HK-2 (cell line): ENCODE measurements around the gene SPDYE6.
"Not testable (repeated sequence)": the region's sequence is repeated elsewhere in the genome, so short reads cannot be mapped to it uniquely, and the experiment has no call there.

Experiments
- DNase-seq: peaks from one replicate; pipeline ENCODE4 v3.0.0-alpha.2; 2018; ENCODE audit not compliant: unreplicated experiment

SPDYE6 gene, protein sequence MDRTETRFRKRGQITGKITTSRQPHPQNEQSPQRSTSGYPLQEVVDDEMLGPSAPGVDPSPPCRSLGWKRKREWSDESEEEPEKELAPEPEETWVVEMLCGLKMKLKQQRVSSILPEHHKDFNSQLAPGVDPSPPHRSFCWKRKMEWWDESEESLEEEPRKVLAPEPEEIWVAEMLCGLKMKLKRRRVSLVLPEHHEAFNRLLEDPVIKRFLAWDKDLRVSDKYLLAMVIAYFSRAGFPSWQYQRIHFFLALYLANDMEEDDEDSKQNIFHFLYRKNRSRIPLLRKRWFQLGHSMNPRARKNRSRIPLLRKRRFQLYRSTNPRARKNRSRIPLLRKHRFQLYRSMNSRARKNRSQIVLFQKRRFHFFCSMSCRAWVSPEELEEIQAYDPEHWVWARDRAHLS

GRCh38 chr7:102356344-102356743 lies at the start of gene SPDYE6:
Gene SPDYE6 (minus strand): TSS chr7:102356444. CDS start chr7:102356023, 421 bp downstream.
- not testable (repeated sequence) for DNase-seq

DNA sequence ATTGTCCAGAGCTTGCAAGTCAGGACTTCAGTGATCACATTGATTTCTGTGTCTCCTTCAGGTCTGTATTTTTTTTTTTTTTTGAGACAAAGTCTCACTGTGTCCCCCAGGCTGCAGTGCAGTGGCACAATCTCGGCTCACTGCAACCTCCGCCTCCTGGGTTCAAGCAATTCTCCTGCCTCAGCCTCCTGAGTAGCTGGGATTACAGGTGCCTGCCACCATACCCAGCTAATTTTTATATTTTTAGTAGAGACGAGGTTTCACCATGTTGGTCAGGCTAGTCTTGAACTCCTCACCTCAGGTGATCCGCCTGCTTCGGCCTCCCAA lies 48.6 kb upstream of the SPDYE6 start:
- DNase-seq, result not testable (repeated sequence)

- DNase-seq, result peak; percentile 52
Measured at GRCh38 chr7:102404005-102404861, 48.0 kb upstream of the SPDYE6 start.

- no peak for DNase-seq
Measured at GRCh38 chr7:102403563-102403962, 47.3 kb upstream of the SPDYE6 start.

DNA sequence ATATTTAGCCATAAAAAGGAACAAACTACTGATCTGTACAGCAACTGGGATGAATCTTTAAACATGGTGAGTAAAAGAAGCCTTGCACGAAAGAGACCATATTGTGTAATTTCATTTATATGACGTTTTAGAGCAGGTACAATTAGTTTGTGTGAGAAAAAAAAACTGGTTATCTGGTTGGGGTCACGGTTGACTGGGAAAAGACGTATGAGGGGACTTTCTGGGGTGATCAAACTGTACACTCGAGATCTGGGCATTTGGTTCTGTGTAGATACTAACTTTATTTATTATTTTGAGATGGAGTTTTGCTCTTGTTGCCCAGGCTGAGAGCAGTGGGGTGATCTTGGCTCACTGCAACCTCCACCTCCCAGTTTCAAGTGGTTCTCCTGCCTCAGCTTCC lies 44.1 kb upstream of the SPDYE6 start:
- no peak for DNase-seq

DNA sequence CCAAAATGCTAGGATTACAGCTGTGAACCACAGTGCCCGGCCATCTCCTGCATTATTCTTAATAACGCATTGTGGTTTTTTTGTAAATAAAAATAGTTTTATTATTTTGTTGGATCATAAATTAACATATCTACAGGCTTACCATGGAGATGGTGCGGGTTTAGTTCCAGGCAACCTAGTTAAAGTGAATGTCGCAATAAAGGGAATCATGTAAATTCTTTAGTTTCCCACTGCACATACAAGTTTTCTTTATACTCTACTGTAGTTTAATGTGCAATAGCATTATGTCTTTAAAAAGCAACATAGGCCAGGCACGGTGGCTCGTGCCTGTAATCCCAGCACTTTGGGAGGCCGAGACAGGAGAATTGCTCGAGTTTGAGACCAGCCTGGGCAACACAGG lies 42.3 kb upstream of the SPDYE6 start:
- no peak for DNase-seq

GRCh38 chr7:102396710-102397019 lies 40.4 kb upstream of the SPDYE6 start:
- DNase-seq, result no peak

- DNase-seq, result peak; percentile 89
Measured at GRCh38 chr7:102395873-102396709, 39.8 kb upstream of the SPDYE6 start, which contains the start of gene PRKRIP1. Gene PRKRIP1 (plus strand): TSS chr7:102396363. CDS start chr7:102396412, 49 bp downstream.

DNA sequence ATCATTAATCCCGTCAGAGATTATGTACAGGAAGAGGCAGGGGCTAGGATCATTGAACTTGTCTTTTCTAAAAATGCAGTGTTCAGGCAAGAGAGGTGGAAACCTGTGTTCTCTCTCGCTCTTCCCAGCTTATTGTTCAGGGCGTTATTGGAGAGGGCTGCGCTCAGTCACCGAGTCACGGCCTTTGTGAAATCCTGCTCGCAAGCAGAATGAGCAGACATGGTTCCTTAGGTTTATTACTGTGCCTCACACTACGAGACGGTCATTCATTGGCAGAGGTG lies 39.3 kb upstream of the SPDYE6 start:
- DNase-seq, result no peak

- no peak for DNase-seq
Measured at GRCh38 chr7:102393467-102393866, 37.2 kb upstream of the SPDYE6 start.

DNA sequence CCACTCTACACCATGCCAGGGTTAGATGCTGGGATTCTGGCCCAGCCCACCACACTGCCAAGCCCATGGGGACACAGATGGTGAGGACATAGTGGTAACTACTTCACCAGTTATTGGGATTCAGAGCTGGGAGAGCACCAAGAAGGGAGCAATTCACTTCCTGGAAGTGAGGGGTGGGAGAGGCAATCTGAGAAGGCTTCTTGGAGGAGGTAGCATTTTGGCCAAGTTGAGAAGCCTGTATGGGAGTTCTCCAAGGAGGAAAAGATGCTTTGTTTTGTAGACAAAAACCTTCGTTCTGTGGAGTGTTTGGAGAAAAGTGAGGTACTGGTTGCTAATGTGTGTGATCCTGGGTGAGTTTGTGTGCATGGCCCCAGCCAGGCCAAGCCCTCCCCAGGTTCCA lies 36.1 kb upstream of the SPDYE6 start:
- no peak for DNase-seq

DNA sequence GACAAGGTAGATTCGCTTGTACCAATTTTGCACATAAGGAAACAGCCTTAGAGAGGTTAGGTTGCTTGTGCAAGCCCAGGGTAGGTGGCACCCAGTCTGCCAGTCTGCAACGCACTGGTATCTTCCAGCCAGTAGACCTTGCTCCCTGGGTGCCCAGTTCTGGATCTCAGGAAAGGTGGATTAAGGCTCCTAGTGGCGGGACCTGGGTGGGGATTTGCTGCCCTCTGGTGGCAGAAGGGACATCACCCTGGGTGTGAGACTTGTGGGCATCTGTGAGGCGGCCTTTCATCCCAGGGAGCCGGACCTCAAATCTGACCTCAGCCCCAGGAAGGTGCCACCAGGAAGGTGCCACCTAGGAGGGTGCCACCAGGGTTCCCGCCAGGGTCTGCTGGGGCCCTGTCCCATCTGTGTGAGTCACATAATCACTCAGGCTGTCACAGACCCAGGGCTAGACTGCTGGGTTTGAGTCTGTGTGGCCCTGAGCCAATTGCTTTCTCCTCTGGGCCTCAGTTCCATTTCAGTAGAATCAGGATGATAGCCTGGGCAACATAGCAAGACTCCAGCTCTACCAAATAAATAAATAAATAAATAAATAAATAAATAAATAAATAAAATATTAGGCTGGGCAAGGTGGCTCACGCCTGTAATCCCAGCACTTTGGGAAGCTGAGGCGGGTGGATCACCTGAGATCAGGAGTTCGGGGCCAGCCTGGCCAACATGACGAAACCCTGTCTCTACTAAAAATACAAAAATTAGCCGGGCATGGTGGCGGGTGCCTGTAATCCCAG lies 34.6 kb upstream of the SPDYE6 start:
- peak; percentile 88 for DNase-seq

DNA sequence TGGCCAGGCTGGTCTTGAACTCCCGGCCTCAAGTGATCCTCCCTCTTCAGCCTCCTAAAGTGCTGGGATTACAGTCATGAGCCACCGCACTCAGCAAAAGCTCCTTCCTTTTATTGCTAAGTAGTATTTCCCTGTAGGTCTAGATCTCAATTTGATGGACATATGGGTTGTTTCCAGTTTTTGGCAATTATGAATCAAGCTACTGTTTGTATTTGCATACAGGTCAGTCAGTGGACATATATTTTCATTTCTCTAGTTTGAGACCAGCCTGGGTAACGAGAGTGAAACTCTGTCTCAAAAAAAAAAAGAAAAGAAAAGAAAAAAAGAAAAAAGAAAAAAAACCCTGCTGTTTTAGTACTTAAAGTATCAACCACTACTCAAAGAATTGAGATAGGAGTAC lies 33.6 kb upstream of the SPDYE6 start:
- DNase-seq, result no peak

- DNase-seq, result no peak
Measured at GRCh38 chr7:102387064-102387463, 30.8 kb upstream of the SPDYE6 start.

GRCh38 chr7:102381696-102382425 lies 25.6 kb upstream of the SPDYE6 start:
- DNase-seq, result not testable (repeated sequence)

DNA sequence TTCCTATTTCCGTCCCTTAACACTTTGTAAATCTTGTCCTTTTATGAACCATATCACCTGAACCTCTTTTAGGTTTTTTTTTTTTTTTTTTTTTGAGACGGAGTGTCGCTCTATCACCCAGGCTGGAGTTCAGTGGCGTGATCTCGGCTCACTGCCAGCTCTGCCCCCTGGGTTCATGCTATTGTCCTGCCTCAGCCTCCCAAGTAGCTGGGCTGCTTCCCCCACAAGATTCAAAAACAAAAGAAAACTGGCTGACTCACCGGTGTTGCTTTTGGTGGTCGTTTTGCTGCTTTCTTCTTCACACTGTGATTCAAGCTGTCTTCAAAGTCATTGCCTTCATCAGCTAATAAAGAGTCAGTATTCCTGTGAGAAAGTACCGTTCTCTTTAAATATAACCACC lies 24.6 kb upstream of the SPDYE6 start:
- DNase-seq, result not testable (repeated sequence)

- no peak for DNase-seq
Measured at GRCh38 chr7:102376964-102377466, 20.8 kb upstream of the SPDYE6 start.

- not testable (repeated sequence) for DNase-seq
Measured at GRCh38 chr7:102372796-102373195, 16.6 kb upstream of the SPDYE6 start.

DNA sequence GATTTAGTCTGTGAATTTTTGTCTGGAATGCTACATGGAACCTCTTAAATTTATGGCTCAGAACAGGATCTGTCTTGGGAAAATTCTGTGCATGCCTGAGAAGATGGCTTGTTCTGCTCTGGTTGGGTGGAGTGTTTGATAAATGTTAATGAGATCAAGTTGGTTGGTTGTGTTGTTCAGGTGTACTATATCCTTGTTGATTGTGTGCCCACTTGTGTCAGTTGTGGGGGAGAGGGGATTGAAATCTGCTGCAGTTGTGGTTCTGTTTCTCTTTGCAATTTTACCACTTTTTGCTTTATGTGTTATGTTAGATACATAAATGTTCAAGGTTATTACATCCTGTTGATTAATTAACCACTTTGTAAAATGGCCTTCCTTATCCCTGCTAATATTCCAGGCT lies 13.8 kb upstream of the SPDYE6 start:
- not testable (repeated sequence) for DNase-seq

GRCh38 chr7:102365390-102365789 lies 9.1 kb upstream of the SPDYE6 start:
- DNase-seq, result not testable (repeated sequence)
